Pancreas (tissue), 10 donors: Measurements from ENCODE around the gene CCDC88C. TPM values are rescaled to one million over a fixed set of nuclear protein-coding genes. Genes with fewer than 3 reads are reported as not detected.

ENCODE experiments used
- ATAC-seq, 4 donors: fragments of 200-7000 bp; cut with Tn5 transposase; one replicate each; pipeline versions ENCODE4 v1.8.0 to v1.9.1; 2020; ENCODE audit warnings: mild to moderate bottlenecking in 4 of 4, moderate library complexity in 4 of 4
- DNase-seq, 6 donors: peaks; one replicate each; pipeline ENCODE4 v3.0.0-alpha.2; 2020
- FAIRE-seq: peaks from 2 replicates; lab custom pipeline; 2012; peaks lifted over from hg19 to GRCh38; lab: Jason Lieb, UNC
- H3K27ac ChIP-seq, 4 donors: fragments of 200-600 bp; sonication (generic); 1 replicate in 3 of 4; 2 replicates in 1 of 4; pipeline versions ENCODE4 v1.5.0 to v1.8.0; 2020
- H3K27me3 ChIP-seq, 4 donors: fragments of 200-600 bp; one replicate each; pipeline ENCODE4 v1.8.0; 2021
- H3K36me3 ChIP-seq, 3 donors: fragments of 200-600 bp; sonication (generic) in 1 of 3; one replicate each; pipeline versions ENCODE4 v1.5.0 to v1.8.0; 2020 to 2021
- H3K4me1 ChIP-seq, 3 donors: fragments of 200-600 bp; one replicate each; pipeline ENCODE4 v1.8.0; 2021
- H3K4me3 ChIP-seq, 4 donors: fragments of 200-600 bp; sonication (generic) in 2 of 4; one replicate each; pipeline versions ENCODE4 v1.5.0 to v1.8.0; 2020 to 2021
- H3K9me3 ChIP-seq, 4 donors: fragments of 200-600 bp; one replicate each; pipeline ENCODE4 v1.8.0; 2021
- WGBS, 2 donors: extraction: QIAGEN DNeasy Blood & Tissue Kit; methylation state at CpG; one replicate each; pipeline ENCODE4 v1.1.7; 2013; 5-methylcytosine and 5-hydroxymethylcytosine counted together
- intact Hi-C, 3 donors: fragments of 100-400 bp; cut with DNase I; formaldehyde crosslinking; loops; one replicate each; pipeline versions ENCODE4 v1.11.1 to v1.14.2; 2022
- polyA plus RNA-seq, 2 donors: library from polyadenylated mRNA; stranded (reverse); fragments of 200-250 nt; gene quantifications; one replicate each; pipeline ENCODE4 v1.2.3, GENCODE V29; 2013
- total RNA-seq, 6 donors: library from RNA; stranded (reverse); fragmentation: NEBNext Ultra II Directional in 4 of 6; extraction: Animal tissue kit (Norgen Biotek cat#: 25700) in 4 of 6; gene quantifications; one replicate each; pipeline versions ENCODE4 v1.2.1 to v1.2.4, GENCODE V29; 2021 to 2023
- TF ChIP-seq, protein P1 (sequence below), 4 donors: fragments of 200-600 bp; sonication (generic) in 3 of 4; IDR thresholded peaks; one replicate each; pipeline versions ENCODE4 v1.5.0 to v1.8.0; 2021; ENCODE audit warnings: antibody characterized with exemption in 4 of 4
- donor health status: healthy with polysubstance abuse.
- donor health status: DM: no; HTN: no; CAD: no; lungs with moderate emphysema.
- donor health status: DM: no; HTN: no; CAD: no.
- donor health status: control.
- donor health status: control.
- donor health status: Bipolar disorder and iron deficiency.
- donor health status: DM: yes; HTN: yes; CAD: no.
- donor health status: DM: no; HTN: no; CAD: no.
- donor health status: DM: no; HTN: no; CAD: no.
- donor health status: DM: yes; HTN: yes; CAD: no.

CCDC88C gene
- total and polyA plus RNA-seq, 8 donors, result 10.3 to 20.2 (median 14.6) TPM

DNA sequence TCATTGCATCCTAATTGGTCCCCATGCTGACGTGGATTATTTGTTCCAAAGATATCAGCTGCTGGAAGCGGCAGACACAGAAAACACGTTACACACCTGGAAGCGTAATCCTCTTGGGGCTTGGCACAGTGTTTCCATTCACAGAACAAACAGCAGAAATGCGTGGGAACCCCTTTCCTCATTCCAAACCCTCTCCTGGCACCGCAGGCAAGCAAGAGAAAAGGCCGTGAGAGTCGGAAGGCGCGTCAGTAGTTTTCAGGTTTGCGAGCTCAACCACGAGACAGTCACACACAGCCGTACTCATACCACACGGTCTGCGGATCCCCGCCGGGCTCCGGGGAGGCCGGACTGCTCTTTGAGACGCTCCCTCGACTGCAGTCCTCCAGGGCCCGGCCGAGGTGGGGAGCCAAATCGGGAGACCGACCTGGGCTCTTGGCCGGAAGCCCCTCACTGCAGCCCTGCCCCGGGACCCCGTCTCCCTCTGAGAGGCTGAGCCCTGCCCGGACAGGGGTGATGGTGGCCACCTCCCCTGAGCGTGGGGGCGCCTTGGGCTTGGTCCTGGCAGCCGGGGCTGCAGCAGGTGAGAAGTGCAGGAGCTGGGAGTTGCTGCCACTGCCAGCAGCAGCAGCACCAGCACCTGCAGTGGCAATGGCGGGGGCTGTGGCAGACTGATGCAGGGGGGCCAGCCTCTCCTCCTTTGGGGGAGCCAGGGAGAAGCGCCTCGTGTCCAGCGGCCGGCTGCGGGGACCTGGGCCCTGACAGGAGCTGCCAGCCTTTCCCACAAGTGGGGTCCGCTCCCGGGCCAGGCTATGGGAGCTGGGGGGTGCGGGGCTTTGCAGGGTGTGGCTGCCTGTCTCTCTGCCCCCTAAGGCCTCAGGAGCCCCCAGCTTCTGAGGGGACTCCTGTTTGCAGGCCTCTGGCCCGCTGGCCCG, 145.0 kb downstream of the CCDC88C start:
- no peak for ATAC-seq

DNA sequence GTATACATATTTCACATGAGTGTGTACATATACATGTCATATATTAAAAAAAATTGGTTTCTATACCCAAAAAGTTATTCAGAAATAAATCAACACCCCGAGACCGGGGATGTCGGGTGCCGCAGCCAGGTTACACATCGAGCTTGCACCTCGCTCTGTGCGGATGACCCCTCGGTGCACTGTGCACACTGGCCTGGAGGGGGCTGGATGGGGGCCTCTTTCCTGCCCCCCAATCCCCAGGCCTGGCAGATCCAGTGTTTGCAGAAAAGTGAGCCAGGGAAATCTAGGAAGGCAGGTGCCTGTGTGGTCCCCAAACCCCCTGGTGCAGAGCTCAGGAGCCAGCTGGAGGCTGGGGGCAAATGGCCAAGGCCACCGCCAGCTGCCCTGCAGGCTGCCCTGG, 146.0 kb downstream of the CCDC88C start:
- intact Hi-C loops, result loop anchor here in 1 of 3 donors (10.0 kb wide), 1 partner anchor 87 kb away; no protein-coding TSS in a partner anchor
- H3K36me3 ChIP-seq, result peaks cover 0 to 23% (median 0%) of the 10 kb centered on the region in 3 donors
- ATAC-seq, result no peak
- H3K27me3 ChIP-seq, result no peaks in the 10 kb centered on the region
- FAIRE-seq, result no peak
- no peak overlapping the region for H3K4me3 ChIP-seq
- peak in 1 of 6 donors; percentile 35 for DNase-seq
- TF ChIP-seq, protein P1, sequence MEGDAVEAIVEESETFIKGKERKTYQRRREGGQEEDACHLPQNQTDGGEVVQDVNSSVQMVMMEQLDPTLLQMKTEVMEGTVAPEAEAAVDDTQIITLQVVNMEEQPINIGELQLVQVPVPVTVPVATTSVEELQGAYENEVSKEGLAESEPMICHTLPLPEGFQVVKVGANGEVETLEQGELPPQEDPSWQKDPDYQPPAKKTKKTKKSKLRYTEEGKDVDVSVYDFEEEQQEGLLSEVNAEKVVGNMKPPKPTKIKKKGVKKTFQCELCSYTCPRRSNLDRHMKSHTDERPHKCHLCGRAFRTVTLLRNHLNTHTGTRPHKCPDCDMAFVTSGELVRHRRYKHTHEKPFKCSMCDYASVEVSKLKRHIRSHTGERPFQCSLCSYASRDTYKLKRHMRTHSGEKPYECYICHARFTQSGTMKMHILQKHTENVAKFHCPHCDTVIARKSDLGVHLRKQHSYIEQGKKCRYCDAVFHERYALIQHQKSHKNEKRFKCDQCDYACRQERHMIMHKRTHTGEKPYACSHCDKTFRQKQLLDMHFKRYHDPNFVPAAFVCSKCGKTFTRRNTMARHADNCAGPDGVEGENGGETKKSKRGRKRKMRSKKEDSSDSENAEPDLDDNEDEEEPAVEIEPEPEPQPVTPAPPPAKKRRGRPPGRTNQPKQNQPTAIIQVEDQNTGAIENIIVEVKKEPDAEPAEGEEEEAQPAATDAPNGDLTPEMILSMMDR (IDR thresholded peaks at IDR 0.05), result no peak
- H3K9me3 ChIP-seq, result no peaks in the 10 kb centered on the region
- H3K4me1 ChIP-seq, result no peaks in the 10 kb centered on the region
- H3K27ac ChIP-seq, result no peak overlapping the region
- WGBS, 2 donors, result 95% methylated on average over 9 of the region's 9 CpGs

More for the DNA sequence above, 145.0 kb downstream of the CCDC88C start:
- Histone ChIP-seq H3K27ac (no peak overlapping the region), H3K27me3 (no peaks in the 10 kb centered on the region), H3K4me3 (no peak overlapping the region), H3K4me1 (no peaks in the 10 kb centered on the region), H3K9me3 (no peaks in the 10 kb centered on the region), H3K36me3 (peaks cover 0 to 32% (median 0%) of the 10 kb centered on the region in 3 donors)
- FAIRE-seq, result no peak
- WGBS, 2 donors, result 95 to 96% methylated on average over 40 to 43 of the region's 43 CpGs
- peak in 1 of 6 donors; percentile 64 for DNase-seq
- intact Hi-C loops, result loop anchor here in 1 of 3 donors (10.0 kb wide), 1 partner anchor 88 kb away; no protein-coding TSS in a partner anchor
- TF ChIP-seq, protein P1 (IDR thresholded peaks at IDR 0.05), result no peak

DNA sequence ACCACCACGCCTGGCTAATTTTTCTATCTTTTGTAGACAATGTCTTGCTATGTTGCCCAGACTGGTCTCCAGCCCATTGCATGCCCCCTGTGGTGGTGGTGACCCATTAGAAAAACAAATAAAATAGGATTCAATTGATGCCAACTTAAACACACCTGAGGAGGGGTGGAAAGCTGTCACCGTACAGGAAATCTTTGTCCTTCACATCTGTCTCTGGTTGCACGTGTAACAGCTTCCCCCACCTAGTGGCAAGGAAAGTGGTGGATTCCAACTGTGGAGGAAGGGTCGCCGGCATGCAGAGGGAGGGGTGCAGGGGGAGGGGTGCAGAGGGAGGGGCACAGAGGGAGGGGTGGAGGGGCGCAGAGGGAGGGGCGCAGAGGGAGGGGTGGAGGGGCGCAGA, 147.0 kb downstream of the CCDC88C start:
- Histone ChIP-seq H3K27me3 (no peaks in the 10 kb centered on the region), H3K4me1 (no peaks in the 10 kb centered on the region), H3K27ac (no peak overlapping the region), H3K36me3 (peaks cover 0 to 16% (median 0%) of the 10 kb centered on the region in 3 donors), H3K4me3 (no peak overlapping the region), H3K9me3 (no peaks in the 10 kb centered on the region)
- peak in 1 of 6 donors; percentile 11 for DNase-seq
- FAIRE-seq, result no peak
- 66 to 68% methylated on average over 5 to 7 of the region's 8 CpGs for WGBS, 2 donors
- TF ChIP-seq, protein P1 (IDR thresholded peaks at IDR 0.05), result no peak
- ATAC-seq, result no peak
- intact Hi-C loops, result loop anchor here in 1 of 3 donors (10.0 kb wide), 1 partner anchor 86 kb away; no protein-coding TSS in a partner anchor

DNA sequence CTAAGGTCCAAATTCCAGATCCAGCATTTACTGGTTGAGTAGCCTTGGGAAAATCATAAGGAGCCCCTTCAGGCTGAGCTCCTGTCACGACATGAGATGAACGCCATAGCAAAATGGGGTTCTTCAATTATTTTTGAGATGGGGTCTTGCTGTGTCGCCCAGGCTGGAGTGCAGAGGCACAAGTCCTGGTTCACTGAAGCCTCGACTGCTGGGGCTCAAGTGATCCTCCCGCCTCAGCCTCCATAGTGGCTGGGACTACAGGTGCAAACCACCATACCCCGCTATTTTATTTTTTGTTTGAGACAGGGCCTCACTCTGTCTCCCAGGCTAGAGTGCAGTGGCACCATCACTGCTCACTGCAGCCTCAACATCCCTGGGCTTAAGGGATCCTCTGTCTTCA, 147.4 kb downstream of the CCDC88C start:
- intact Hi-C loops, result loop anchor here in 1 of 3 donors (10.0 kb wide), 1 partner anchor 85 kb away; no protein-coding TSS in a partner anchor
- no peak for FAIRE-seq
- 95 to 98% methylated on average over 6 of the region's 6 CpGs for WGBS, 2 donors
- peaks cover 0 to 16% (median 0%) of the 10 kb centered on the region in 3 donors for H3K36me3 ChIP-seq
- DNase-seq, result peak in 1 of 6 donors; percentile 11
- no peaks in the 10 kb centered on the region for H3K27me3 ChIP-seq
- no peak overlapping the region for H3K27ac ChIP-seq
- H3K9me3 ChIP-seq, result no peaks in the 10 kb centered on the region
- TF ChIP-seq, protein P1 (IDR thresholded peaks at IDR 0.05), result no peak
- no peak for ATAC-seq
- no peaks in the 10 kb centered on the region for H3K4me1 ChIP-seq
- H3K4me3 ChIP-seq, result no peak overlapping the region
